ENCODE data around the gene ELOVL3.

- no peak for TF ChIP-seq POLR2A (IDR thresholded peaks at IDR 0.05; ENCODE audit: low read length)
- no peak for TF ChIP-seq GATA1 (IDR thresholded peaks at IDR 0.05; ENCODE audit: low read depth, low read length)
Measured at GRCh38 chr10:102208311-102209035, 17.6 kb upstream of the ELOVL3 start.

Measured in erythroblast (primary cell).